ENCODE data around the gene PTPRA. TPM values are rescaled to one million over a fixed set of nuclear protein-coding genes. Genes with fewer than 3 reads are reported as not detected.
"Not testable (repeated sequence)": the region's sequence is repeated elsewhere in the genome, so short reads cannot be mapped to it uniquely, and the experiment has no call there.

Gene PTPRA
- total RNA-seq, 1 experiment from 2014 or later: 12.2 TPM

DNA sequence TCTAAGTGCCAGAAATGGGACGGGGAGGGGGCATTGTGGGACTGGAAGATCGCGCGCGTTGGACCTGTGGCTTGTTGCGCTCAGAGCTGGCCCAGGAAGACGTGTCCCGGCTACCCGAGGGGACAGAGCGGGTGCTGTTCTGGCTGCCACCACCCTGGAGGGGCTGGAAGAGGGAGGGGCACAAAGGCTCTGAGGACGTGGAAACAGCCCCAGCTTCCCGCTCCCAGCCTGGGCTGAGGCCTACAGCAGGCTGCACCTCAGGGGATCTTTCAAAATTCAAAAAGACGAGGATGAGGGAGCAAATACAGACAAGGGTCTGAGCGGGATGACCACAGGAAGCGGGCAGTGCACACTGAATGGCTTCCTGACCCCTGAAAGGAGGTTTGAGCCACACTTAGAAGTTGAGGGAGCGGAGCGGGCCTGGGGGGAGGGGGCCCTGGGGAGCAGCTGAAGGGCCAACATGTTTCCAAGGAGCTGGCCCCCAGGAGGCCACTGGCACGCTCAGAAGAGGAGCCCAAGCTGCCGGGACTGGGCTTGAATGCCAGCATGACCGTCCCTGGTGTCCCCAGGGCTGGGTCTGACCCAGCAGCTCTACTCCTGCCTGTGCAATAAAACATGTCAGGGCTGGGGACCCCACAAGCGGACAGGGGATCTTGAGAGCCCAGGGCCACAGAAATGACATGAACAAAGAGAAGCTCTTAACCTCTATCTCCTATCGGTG is 199.4 kb downstream of the PTPRA start:
- DNase-seq (ENCODE audit: low read depth): no peak

DNA sequence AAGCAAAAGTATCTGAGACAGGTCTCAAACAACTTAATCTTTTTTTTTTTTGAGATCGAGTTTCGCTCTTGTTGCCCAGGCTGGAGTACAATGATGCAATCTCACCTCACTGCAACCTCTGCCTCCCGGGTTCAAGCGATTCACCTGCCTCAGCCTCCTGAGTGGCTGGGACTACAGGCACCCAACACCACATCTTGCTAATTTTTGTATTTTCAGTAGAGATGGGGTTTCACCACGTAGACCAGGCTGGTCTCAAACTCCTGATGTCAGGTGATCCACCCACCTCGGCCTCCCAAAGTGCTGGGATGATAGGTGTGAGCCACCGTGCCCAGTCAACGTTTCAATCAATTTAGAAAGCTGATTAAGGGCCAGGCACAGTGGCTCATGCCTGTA is 200.0 kb downstream of the PTPRA start:
- not testable (repeated sequence) for DNase-seq (ENCODE audit: low read depth)

DNA sequence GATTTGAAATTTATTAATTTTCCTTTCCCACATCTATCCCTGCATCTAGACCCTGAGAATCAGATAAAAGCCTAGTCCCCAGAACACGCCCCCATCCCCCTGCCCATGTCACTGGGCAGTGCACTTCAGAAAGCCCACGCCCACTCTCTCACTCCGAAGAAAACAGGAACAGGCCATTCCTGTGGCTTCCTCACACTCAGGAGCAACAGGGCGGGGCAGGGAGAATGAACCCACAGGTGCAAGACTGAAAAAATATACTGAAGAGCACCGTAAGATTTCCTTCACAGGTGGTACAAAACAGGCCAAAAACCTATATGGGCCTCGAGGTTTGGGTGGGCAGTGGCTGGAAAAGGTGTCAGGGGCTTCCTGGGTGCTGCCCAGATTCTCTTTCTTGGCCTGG is 201.5 kb downstream of the PTPRA start:
- DNase-seq (ENCODE audit: low read depth): no peak

DNA sequence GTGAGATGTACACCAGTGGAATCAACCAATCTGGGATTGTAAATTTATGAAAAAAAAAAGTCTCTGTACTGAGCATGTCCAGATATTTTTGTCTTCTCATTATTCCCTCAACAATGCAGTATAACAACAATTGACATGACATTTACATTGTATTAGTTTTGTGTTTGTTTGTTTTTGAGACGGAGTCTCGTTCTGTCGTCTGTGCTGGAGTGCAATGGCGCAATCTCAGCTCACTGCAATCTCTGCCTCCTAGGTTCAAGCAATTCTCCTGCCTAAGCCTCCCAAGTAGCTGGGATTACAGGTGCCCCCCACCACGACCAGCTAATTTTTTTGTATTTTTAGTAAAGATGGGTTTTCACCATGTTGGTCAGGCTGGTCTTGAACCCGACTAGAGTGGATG is 202.0 kb downstream of the PTPRA start:
- DNase-seq (ENCODE audit: low read depth): not testable (repeated sequence)

DNA sequence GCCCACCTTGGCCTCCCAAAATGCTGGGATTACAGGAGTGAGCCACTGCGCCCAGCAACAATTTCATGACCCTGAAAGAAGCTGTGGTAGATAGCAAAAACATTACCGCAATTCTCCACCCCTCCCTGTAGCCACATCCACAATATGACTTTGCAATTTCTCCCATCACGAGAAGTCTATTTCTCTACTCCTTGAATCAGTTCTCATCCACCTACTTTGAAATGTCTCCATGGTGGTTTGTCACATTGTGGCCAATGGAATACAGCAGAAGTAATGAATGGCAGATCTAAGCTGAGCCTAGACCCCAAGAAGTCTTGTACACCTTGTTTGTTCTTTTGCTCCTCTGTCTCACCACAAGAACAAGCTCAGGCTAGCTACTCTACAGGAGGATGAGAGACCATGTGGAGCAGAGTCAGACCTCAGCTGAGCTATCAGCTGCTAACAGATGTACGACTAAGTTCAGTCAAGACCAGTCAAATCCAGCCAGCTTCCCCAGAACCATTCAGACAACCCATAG is 204.4 kb downstream of the PTPRA start:
- no peak for DNase-seq (ENCODE audit: low read depth)

DNA sequence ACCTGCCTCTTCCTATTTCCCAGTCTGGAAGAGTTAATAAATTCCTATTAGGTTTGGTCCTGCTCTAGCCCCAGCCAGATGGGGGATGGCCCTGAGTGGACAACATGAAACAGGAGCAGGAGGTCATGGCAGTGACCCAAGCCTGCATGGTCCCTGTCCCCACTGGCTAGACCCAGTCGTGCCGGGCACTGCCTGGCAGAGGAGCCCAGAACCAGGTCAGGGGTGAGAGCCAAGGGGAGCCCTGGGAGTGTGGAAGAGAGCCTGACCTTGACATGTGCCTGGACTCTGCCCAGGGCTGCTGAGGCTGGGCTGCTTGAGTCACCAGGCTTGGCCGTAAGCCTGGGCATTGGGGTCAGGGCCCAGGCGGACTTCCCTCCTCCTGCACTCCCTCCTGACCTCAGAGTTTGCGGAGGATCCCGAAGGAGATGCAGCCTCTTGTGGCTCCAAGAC is 207.7 kb downstream of the PTPRA start:
- DNase-seq (ENCODE audit: low read depth): no peak

DNA sequence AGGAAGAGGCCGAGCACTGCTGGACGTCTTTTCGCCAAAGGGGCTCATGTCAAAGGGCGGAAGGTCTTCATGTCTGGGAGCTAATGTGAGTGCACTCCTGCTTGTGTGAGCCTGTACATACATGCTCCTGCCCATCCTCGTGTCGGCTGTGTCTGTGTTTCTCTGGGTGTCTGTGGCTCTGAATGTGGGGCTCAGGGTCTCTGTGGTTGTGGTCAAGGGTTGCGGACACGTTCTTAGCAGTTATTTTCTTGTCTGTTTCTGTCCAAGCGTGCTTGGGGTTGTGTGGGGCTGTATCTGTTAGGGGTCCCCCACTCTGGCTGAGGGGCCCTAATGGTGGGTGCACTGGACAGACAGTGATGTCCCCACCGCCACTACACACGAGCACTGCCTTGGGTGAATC is 208.4 kb downstream of the PTPRA start:
- no peak for DNase-seq (ENCODE audit: low read depth)

DNA sequence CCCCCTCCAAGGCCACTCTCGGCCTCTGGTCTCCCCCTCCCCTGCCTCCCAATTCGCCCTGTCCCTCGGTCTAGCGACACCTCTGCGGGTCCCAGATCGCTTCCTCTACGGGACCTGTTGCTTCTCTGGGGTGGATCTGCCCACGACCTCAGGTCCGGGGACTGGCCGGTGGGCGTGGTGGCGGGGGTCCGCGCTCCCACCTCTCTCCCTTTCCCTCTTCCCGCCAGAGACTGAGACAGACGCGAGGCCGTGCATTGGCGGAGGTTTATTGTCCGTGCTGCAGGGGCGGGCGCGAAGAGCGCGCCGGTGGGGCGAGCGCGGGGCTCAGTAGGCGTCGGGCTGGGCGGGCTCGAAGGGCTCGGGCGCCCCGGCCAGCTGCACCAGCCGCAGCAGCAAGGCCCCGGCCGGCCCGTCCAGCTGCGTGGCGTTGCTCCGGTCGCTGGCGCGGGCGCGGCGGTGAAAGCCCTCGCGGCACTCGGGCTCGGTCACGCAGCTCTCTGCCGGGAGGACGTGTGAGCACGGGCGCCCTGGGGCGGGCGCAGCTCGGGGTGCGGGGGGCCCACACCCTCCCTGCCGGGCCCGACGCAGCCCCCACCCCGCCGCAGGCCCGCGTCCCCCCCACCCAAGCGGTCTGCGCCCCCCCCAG is 209.1 kb downstream of the PTPRA start:
- no peak for DNase-seq (ENCODE audit: low read depth)

DNA sequence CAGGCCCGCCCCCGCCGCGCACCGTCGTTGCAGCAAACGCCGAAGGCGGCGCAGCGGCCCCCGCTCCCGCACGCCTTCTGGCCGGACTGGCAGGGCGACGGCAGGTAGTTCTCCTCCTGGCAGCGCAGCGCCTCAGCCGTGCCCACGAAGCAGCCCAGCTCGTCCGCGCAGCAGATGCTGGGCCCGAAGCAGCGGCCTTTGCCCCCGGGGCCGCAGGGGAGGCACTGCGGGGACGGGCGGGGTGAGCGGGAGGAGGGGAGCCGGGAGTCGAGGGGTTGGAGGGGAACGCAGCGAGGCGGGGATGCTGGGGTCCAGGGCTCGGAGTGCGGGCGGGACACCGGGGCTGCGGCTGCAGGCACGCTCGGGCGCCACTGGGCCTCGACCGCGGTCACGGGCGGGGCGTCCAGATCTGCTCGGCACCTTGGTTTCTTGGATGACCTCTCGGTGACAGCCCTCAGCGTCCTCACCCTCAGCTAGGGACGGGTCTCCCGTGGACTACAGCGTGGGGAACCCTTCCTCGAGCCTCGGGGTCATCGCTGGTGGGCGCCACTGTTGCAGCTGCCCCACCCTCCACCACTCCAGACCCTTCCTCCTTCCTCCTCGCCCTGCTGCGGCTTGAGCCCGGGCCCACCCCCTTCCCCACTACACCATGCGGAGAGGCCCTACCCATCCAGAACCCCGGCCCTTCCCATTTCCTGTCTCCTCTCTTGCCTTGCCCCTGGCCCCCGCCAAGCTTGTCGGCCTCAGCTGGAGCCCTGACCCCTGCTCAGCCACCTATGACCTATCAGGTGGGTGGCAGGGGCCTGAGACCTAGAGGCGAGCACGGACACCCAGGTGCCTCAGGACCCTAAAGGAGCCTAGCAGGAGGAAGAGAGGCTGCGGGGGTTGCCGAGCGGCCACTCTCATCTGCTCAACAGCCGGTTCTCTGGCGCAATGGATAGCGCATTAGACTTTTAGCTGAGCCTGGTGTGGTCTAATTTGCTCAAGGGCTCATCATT is 210.0 kb downstream of the PTPRA start:
- DNase-seq (ENCODE audit: low read depth): no peak

DNA sequence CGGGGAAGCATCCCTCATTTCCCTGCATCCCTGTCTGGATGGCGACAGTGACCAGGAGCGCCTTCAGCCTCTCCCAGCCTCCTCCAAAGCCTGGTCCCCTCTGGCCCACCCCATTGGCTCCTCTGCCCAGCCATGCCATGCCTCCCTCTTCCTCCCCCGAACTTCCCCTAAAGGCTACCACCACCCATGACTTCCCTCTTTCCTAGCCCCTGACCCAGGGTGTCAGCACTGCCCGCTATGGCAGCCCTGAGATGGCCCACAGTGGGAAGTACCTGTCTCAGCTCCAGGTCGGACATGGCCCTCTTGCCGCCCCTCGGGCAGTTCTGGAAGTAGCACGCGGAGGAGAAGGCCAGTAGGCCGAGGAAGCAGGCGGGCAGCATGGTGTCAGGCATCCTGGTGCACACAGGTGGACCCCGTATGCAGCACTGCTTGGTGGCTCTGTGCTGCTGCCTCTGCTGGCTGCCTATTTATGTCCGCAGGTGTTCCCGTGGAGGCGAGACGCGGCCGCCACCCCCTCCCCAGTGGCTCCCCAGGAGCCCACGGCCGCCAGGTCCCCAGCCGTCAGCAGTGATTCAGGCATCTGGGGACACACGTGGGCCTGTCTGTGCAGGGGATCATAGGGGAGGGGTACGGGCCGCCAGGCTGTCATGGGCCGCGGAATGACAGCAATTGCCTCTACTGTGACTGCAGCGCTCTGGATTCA is 211.2 kb downstream of the PTPRA start, which contains the start of gene AVP:
Gene AVP, minus strand, starts transcription at position 442 of the 703 bp plus-strand sequence. Its CDS starts 50 bp downstream, at position 392.
- no peak for DNase-seq (ENCODE audit: low read depth)

DNA sequence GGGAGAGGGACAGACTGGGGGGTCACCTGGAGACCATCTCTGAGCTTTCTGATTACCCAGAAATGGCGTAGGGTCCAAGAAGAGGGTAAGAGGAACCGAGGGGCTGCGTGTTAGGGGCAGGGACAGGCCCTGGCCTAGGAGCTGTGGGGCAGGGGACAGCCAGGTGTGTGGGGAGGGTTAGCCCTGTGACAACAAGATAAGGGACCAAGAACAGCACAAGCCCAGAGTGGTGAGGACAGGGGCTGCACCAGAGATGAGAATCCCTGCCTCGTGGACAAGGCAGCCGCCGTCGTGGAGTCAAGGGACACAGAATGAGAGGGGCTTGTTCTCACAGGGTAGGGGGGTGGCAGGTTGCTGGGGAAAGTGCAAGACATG is 211.7 kb downstream of the PTPRA start:
- DNase-seq (ENCODE audit: low read depth): no peak

DNA sequence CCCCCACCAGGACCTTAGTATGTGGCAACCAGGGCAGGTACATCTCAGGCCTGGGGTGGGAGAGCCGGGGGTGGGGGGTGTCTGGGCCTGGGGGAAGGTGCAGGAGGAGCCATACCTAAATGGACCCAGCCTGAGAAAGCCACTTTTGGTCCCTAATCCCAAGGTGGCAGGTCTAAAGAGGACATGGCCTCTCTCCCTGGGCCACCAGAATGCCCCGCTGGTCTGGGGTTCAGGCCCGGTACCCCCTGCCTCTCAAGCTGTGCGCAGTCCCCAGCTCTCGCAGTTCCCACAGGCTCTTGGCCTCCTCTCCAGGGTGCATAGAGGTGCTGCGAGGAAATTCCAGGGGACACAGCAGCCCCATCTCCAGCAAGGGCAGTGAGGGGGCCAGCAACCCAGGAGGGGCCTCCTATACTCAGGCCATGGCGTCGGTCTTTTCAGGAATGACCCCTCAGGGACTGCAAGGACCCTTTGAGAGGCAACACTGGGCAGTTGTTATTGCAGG is 212.3 kb downstream of the PTPRA start:
- DNase-seq (ENCODE audit: low read depth): no peak

DNA sequence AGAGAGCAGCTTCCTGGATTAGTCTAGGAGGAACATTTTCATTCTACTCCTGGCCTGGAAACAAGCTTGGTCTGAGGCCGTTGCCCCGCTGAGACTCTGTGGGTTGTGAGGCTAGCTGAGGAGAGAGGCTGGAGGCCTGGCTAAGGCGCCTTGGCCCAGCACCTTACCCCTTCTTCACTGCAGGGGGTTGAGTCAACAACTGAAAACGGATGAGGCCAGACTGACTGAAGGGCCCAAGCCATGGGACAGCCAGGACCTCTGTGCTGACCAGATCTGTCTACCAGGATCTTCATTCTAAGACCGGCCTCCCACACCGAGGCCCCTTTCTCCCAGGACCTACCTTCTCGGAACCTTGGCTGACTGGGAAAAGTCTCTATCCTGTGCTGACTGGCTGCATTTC is 214.8 kb downstream of the PTPRA start:
- no peak for DNase-seq (ENCODE audit: low read depth)

Other genes starting within 250 kb of the PTPRA start
- gene NOP56, start 220.8 kb upstream of the PTPRA start, total RNA-seq (2014; rRNA removed; shearing (Covaris generic)): 340 and 360 TPM in 2 replicates
- 181 and 228 TPM in 2 replicates for gene IDH3B, start 209.3 kb upstream of the PTPRA start, total RNA-seq (2014; rRNA removed; shearing (Covaris generic))
- gene EBF4, start 180.7 kb upstream of the PTPRA start, total RNA-seq (2014; rRNA removed; shearing (Covaris generic)): 0.12 and 0.40 TPM in 2 replicates
- gene CPXM1, start 72.9 kb upstream of the PTPRA start, total RNA-seq (2014; rRNA removed; shearing (Covaris generic)): 2.0 and 2.7 TPM in 2 replicates
- gene C20orf141, start 58.5 kb upstream of the PTPRA start, total RNA-seq (2014; rRNA removed; shearing (Covaris generic)): not detected in 2 replicates
- gene TMEM239, start 57.1 kb upstream of the PTPRA start, total RNA-seq (2014; rRNA removed; shearing (Covaris generic)): not detected in 2 replicates
- gene PCED1A, start 32.8 kb upstream of the PTPRA start, total RNA-seq (2014; rRNA removed; shearing (Covaris generic)): 13.9 and 15.9 TPM in 2 replicates
- gene VPS16, start 32.7 kb upstream of the PTPRA start, total RNA-seq (2014; rRNA removed; shearing (Covaris generic)): 29.8 and 30.9 TPM in 2 replicates
- not detected in 2 replicates for gene GNRH2, start 170.1 kb downstream of the PTPRA start, total RNA-seq (2014; rRNA removed; shearing (Covaris generic))
- 98.0 and 109 TPM in 2 replicates for gene MRPS26, start 172.6 kb downstream of the PTPRA start, total RNA-seq (2014; rRNA removed; shearing (Covaris generic))
- gene OXT, start 198.1 kb downstream of the PTPRA start, total RNA-seq (2014; rRNA removed; shearing (Covaris generic)): not detected in 2 replicates
- gene AVP, start 211.2 kb downstream of the PTPRA start, total RNA-seq (2014; rRNA removed; shearing (Covaris generic)): not detected in 2 replicates

All from Daoy (cell line).